Measurements from ENCODE around the gene GPX2. TPM values are rescaled to one million over a fixed set of nuclear protein-coding genes. Genes with fewer than 3 reads are reported as not detected.

The GPX2 gene
- polyA plus RNA-seq, 3 donors = not detected

GRCh38 chr14:64951724-64952123 is 9.2 kb upstream of the GPX2 start:
- no peak overlapping the region for H3K27ac Mint-ChIP-seq
- Histone ChIP-seq H3K79me2 (ENCODE audit: insufficient read depth, low read length) (no peaks in the 10 kb centered on the region), H2AFZ (ENCODE audit: insufficient read depth, low read depth, low read length, poor library complexity, severe bottlenecking) (no peak overlapping the region), H3K4me1 (ENCODE audit: control insufficient read depth in 1 of 2, insufficient read depth in 2 of 2, low read length in 2 of 2) (no peaks in the 10 kb centered on the region), H3K36me3 (replicated peaks in 1 of 2; ENCODE audit: control insufficient read depth in 1 of 2, insufficient read depth in 2 of 2, low read length in 2 of 2) (peaks cover 0 to 13% of the 10 kb centered on the region in 2 donors), H3K27ac (ENCODE audit: low read depth in 1 of 2, low read length in 2 of 2) (no peak overlapping the region), H3K9me3 (replicated peaks in 1 of 2; ENCODE audit: control insufficient read depth in 1 of 2, insufficient read depth in 1 of 2, low read length in 2 of 2) (no peaks in the 10 kb centered on the region), H3K27me3 (ENCODE audit: control insufficient read depth in 2 of 2, insufficient read depth in 2 of 2, low read length in 2 of 2) (no peaks in the 10 kb centered on the region), H3K9ac (ENCODE audit: insufficient read depth, low read length, poor library complexity, severe bottlenecking) (no peak overlapping the region), H4K20me1 (ENCODE audit: insufficient read depth, low read length) (no peaks in the 10 kb centered on the region), H3K4me3 (replicated peaks in 1 of 3; ENCODE audit: low read depth in 2 of 3, low read length in 3 of 3) (no peak overlapping the region), H3K4me2 (replicated peaks; ENCODE audit: extremely low read depth, low read length, poor library complexity, severe bottlenecking) (no peak overlapping the region)
- no peak overlapping the region for H3K4me3 Mint-ChIP-seq
- H3K4me1 Mint-ChIP-seq = no peaks in the 10 kb centered on the region
- H3K9me3 Mint-ChIP-seq = peaks cover 0 to 1% (median 0%) of the 10 kb centered on the region in 7 donors
- TF ChIP-seq CTCF (IDR thresholded peaks at IDR 0.05) = no peak
- H3K27me3 Mint-ChIP-seq (ENCODE audit: low read depth in 3 of 3) = peaks cover 0 to 2% (median 0%) of the 10 kb centered on the region in 3 donors
- intact Hi-C loops (cut with micrococcal nuclease) = no loop called here
- peaks cover 22 to 27% of the 10 kb centered on the region in 2 donors for H3K36me3 Mint-ChIP-seq
- DNase-seq = no peak

GRCh38 chr14:64951291-64951690 is 8.7 kb upstream of the GPX2 start:
- Histone ChIP-seq H3K36me3 (replicated peaks in 1 of 2; ENCODE audit: control insufficient read depth in 1 of 2, insufficient read depth in 2 of 2, low read length in 2 of 2) (peaks cover 0 to 13% of the 10 kb centered on the region in 2 donors), H3K4me2 (replicated peaks; ENCODE audit: extremely low read depth, low read length, poor library complexity, severe bottlenecking) (no peak overlapping the region), H4K20me1 (ENCODE audit: insufficient read depth, low read length) (no peaks in the 10 kb centered on the region), H2AFZ (ENCODE audit: insufficient read depth, low read depth, low read length, poor library complexity, severe bottlenecking) (no peak overlapping the region), H3K79me2 (ENCODE audit: insufficient read depth, low read length) (no peaks in the 10 kb centered on the region), H3K4me1 (ENCODE audit: control insufficient read depth in 1 of 2, insufficient read depth in 2 of 2, low read length in 2 of 2) (no peaks in the 10 kb centered on the region), H3K9me3 (replicated peaks in 1 of 2; ENCODE audit: control insufficient read depth in 1 of 2, insufficient read depth in 1 of 2, low read length in 2 of 2) (no peaks in the 10 kb centered on the region), H3K9ac (ENCODE audit: insufficient read depth, low read length, poor library complexity, severe bottlenecking) (no peak overlapping the region), H3K27me3 (ENCODE audit: control insufficient read depth in 2 of 2, insufficient read depth in 2 of 2, low read length in 2 of 2) (no peaks in the 10 kb centered on the region), H3K4me3 (replicated peaks in 1 of 3; ENCODE audit: low read depth in 2 of 3, low read length in 3 of 3) (no peak overlapping the region), H3K27ac (ENCODE audit: low read depth in 1 of 2, low read length in 2 of 2) (no peak overlapping the region)
- no peak for DNase-seq
- Mint-ChIP-seq H3K9me3 (peaks cover 0 to 1% (median 0%) of the 10 kb centered on the region in 7 donors), H3K4me1 (no peaks in the 10 kb centered on the region), H3K27ac (peak overlapping the region in 1 of 7 donors; percentile 30), H3K4me3 (no peak overlapping the region), H3K36me3 (peaks cover 22 to 27% of the 10 kb centered on the region in 2 donors), H3K27me3 (ENCODE audit: low read depth in 3 of 3) (peaks cover 0 to 2% (median 0%) of the 10 kb centered on the region in 3 donors)
- WGBS (ENCODE audit: insufficient coverage) = 98% methylated on average over 6 of the region's 8 CpGs
- intact Hi-C loops (cut with micrococcal nuclease) = no loop called here
- no peak for TF ChIP-seq CTCF (IDR thresholded peaks at IDR 0.05)
